Measurements from ENCODE around the gene CARD6. TPM values are rescaled to one million over a fixed set of nuclear protein-coding genes. Genes with fewer than 3 reads are reported as not detected.
A peak's percentile ranks its signal among the peaks of the same experiment; 100 is the strongest.

The CARD6 gene
- total and polyA plus RNA-seq, 10 donors = 3.8 to 37.1 (median 30.5) TPM

DNA sequence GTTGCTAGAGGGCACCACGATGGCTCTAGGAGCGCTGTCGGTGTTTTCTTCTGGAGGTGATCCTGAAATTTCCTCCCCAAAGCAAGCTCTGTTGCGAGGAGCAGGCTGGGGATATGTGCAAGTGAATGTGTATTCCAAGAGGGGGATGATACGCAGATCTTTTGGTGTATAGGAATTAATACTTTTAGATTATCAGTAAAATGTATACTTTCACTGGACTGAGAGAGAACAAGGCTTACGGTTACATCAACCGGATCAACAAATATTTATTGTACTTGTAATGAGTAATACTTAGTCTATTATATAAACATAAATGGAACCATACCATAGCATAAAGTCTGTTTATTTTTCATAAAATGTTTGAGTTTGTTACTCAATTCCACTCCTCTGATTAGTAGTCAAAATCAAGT is 42.4 kb upstream of the CARD6 start:
- peak overlapping the region; percentile 86 to 98 (median 95) for H3K27ac ChIP-seq

GRCh38 chr5:40799258-40799657 is 41.9 kb upstream of the CARD6 start:
- Histone ChIP-seq H3K36me3 (peaks cover 0 to 12% (median 0%) of the 10 kb centered on the region in 6 donors), H3K4me1 (peaks cover 6 to 45% (median 29%) of the 10 kb centered on the region in 6 donors), H3K4me3 (peak overlapping the region in 2 of 8 donors; percentile 88 to 98), H3K9me3 (no peaks in the 10 kb centered on the region), H3K27me3 (replicated peaks in 1 of 7) (no peaks in the 10 kb centered on the region), H3K27ac (peak overlapping the region in 2 of 8 donors; percentile 96 to 98)
- TF ChIP-seq CTCF (IDR thresholded peaks at IDR 0.05 in 8 of 11, conservative IDR thresholded peaks at IDR 0.05 in 3 of 11) = no peak
- no peak for TF ChIP-seq POLR2AphosphoS5 (IDR thresholded peaks at IDR 0.05)
- TF ChIP-seq POLR2A (IDR thresholded peaks at IDR 0.05) = no peak
- DNase-seq = no peak
- 0 to 50% (median 2%) methylated on average over 1 of the region's 1 CpG for WGBS, 5 donors
- intact Hi-C loops (cut with DNase I; ENCODE audit: low total_unique reads) = no loop called here

More for the DNA sequence above, 42.4 kb upstream of the CARD6 start:
- DNase-seq = no peak
- no peak for TF ChIP-seq POLR2AphosphoS5 (IDR thresholded peaks at IDR 0.05)
- TF ChIP-seq POLR2A (IDR thresholded peaks at IDR 0.05) = no peak
- no peak for TF ChIP-seq CTCF (IDR thresholded peaks at IDR 0.05 in 8 of 11, conservative IDR thresholded peaks at IDR 0.05 in 3 of 11)
- Histone ChIP-seq H3K9me3 (no peaks in the 10 kb centered on the region), H3K4me3 (peak overlapping the region; percentile 88 to 99 (median 96)), H3K36me3 (peaks cover 0 to 12% (median 0%) of the 10 kb centered on the region in 6 donors), H3K27me3 (replicated peaks in 1 of 7) (no peaks in the 10 kb centered on the region), H3K4me1 (peaks cover 6 to 49% (median 32%) of the 10 kb centered on the region in 6 donors)
- intact Hi-C loops (cut with DNase I; ENCODE audit: low total_unique reads) = no loop called here
- 3 to 8% (median 4%) methylated on average over 7 of the region's 7 CpGs for WGBS, 5 donors

DNA sequence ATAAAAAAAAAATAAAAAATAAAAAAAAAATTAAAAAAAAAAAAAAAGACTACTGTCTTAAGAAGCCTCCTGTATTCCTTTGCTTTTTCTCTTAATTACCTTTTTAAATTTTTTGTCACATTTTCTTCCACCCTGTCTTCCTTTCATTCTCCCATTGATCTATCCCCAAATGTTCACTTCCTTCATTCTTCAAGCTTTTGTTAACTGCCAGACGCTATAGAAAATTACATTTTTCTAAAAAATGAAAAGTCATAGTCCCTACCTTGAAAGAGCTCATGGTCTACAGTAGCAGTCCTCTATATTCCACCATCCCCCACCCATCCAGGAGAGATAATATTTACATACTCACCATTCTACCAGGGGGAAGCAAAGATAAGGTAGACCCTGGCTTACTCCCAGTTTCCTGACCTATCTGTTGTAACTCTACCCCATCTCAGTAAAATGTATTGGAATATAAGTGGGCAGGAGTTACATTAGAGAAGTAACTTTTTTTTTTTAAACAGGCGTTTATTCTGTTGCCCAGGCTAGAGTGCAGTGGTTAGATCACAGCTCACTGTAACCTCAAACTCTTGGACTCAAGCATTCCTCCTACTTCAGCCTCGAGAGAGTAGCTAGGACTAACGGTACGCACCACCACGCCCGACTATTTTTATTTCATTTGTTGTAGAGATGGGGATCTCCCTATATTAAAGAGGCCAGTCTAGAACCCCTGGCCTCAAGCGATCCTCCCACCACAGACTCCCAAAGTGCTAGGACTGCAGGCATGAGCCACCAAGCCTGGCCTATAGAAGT is 39.2 kb upstream of the CARD6 start:
- no peaks in the 10 kb centered on the region for H3K9me3 ChIP-seq
- intact Hi-C loops (cut with DNase I; ENCODE audit: low total_unique reads) = no loop called here
- no peak overlapping the region for H3K4me3 ChIP-seq
- TF ChIP-seq POLR2AphosphoS5 (IDR thresholded peaks at IDR 0.05) (no peak), CTCF (IDR thresholded peaks at IDR 0.05 in 8 of 11, conservative IDR thresholded peaks at IDR 0.05 in 3 of 11) (no peak), POLR2A (IDR thresholded peaks at IDR 0.05) (no peak)
- H3K27ac ChIP-seq = no peak overlapping the region
- no peak for DNase-seq
- H3K36me3 ChIP-seq = no peaks in the 10 kb centered on the region
- WGBS, 5 donors = 81 to 92% (median 84%) methylated on average over 8 of the region's 8 CpGs
- H3K4me1 ChIP-seq = peaks cover 0 to 18% (median 12%) of the 10 kb centered on the region in 6 donors
- no peaks in the 10 kb centered on the region for H3K27me3 ChIP-seq (replicated peaks in 1 of 7)

- DNase-seq = no peak
- no peaks in the 10 kb centered on the region for H3K27me3 ChIP-seq (replicated peaks in 1 of 7)
- H3K36me3 ChIP-seq = no peaks in the 10 kb centered on the region
- H3K27ac ChIP-seq = no peak overlapping the region
- intact Hi-C loops (cut with DNase I; ENCODE audit: low total_unique reads) = no loop called here
- WGBS, 5 donors = 0 to 83% (median 36%) methylated on average over 1 of the region's 1 CpG
- TF ChIP-seq CTCF (IDR thresholded peaks at IDR 0.05 in 8 of 11, conservative IDR thresholded peaks at IDR 0.05 in 3 of 11) (no peak), POLR2A (IDR thresholded peaks at IDR 0.05) (no peak), POLR2AphosphoS5 (IDR thresholded peaks at IDR 0.05) (no peak)
- H3K4me3 ChIP-seq = no peak overlapping the region
- H3K9me3 ChIP-seq = no peaks in the 10 kb centered on the region
- no peaks in the 10 kb centered on the region for H3K4me1 ChIP-seq
Measured at GRCh38 chr5:40812125-40812524, 29.0 kb upstream of the CARD6 start.

Measured in spleen (tissue), 11 donors.